PC-3 (cell line): ENCODE data around the gene PIGA.

Experiments used
- CTCF ChIP-seq: fragments of 300-600 bp; sonication (generic); conservative IDR thresholded peaks from 2 replicates; pipeline ENCODE4 v1.5.1; 2017; ENCODE audit warnings: antibody characterized with exemption, low read depth, mild to moderate bottlenecking, low read length
- EZH2 ChIP-seq: fragments of 300-600 bp; sonication (generic); IDR thresholded peaks from one replicate; pipeline ENCODE4 v1.6.1; 2017; ENCODE audit warnings: antibody characterized with exemption, mild to moderate bottlenecking, low read length; ENCODE audit not compliant: unreplicated experiment

DNA sequence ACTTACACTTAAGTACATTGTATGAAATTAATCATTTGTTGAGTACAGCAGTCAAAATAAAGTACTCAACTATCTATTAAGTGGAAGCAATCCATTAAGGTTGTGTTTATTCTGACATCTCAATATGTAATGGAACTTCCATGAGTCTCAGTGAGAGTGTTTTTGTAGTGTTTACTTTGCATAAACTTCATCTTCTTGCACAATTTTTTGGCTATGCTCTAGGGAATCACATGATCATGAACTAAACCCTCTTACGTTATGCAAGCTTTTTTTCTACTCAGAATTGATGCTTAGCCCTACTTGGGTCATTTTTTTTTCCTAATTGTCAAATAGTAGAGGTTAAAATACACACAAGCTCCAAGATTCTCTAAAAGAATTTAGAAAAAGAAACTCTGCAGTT, 21.1 kb upstream of the PIGA start:
- no peak for TF ChIP-seq CTCF
- no peak for TF ChIP-seq EZH2
